K562 (cell line): ENCODE results near the gene PRUNE1. TPM values are rescaled to one million over a fixed set of nuclear protein-coding genes. Genes with fewer than 3 reads are reported as not detected.

Experiments
- BRD9 ChIP-seq: fragments of 450-650 bp; IDR thresholded peaks from 2 replicates; pipeline ENCODE4 v1.6.1; 2018; ENCODE audit warnings: low read depth; ENCODE audit not compliant: partially characterized antibody
- FOXK2 ChIP-seq, 2 experiments: fragments of 450-650 bp; IDR thresholded peaks in 1 of 2; conservative IDR thresholded peaks in 1 of 2; 2 replicates each; pipeline ENCODE4 v1.6.1; 2016; ENCODE audit warnings: low read depth in 2 of 2, mild to moderate bottlenecking in 1 of 2
- GABPB2 ChIP-seq: fragments of 250-450 bp; sonication (Bioruptor Pico); conservative IDR thresholded peaks from 2 replicates; pipeline ENCODE4 v1.5.1; 2021; ENCODE audit warnings: mild to moderate bottlenecking
- GATAD2B ChIP-seq: fragments of 450-650 bp; IDR thresholded peaks from 2 replicates; pipeline ENCODE4 v1.6.1; 2017; ENCODE audit warnings: mild to moderate bottlenecking, borderline replicate concordance
- KHSRP ChIP-seq: fragments of 450-650 bp; IDR thresholded peaks from 2 replicates; pipeline ENCODE4 v1.6.1; 2017
- MCM7 ChIP-seq, 2 experiments: fragments of 450-650 bp; IDR thresholded peaks; 2 replicates each; pipeline ENCODE4 v1.6.1; 2016 to 2018
- MNT ChIP-seq, 2 experiments: fragments of 450-650 bp; conservative IDR thresholded peaks; 2 replicates each; pipeline ENCODE4 v1.6.1; 2017; ENCODE audit warnings: mild to moderate bottlenecking in 2 of 2, moderate library complexity in 2 of 2
- PKNOX1 ChIP-seq: fragments of 450-650 bp; IDR thresholded peaks from 2 replicates; pipeline ENCODE4 v1.6.1; 2016
- RBM15 ChIP-seq: fragments of 200-400 bp; formaldehyde crosslinking; IDR thresholded peaks from 2 replicates; pipeline ENCODE4 v1.6.1; 2018; ENCODE audit warnings: mild to moderate bottlenecking, low read length, moderate library complexity; ENCODE audit not compliant: insufficient read depth
- RBM39 ChIP-seq: fragments of 200-400 bp; formaldehyde crosslinking; optimal IDR thresholded peaks from 2 replicates; pipeline ENCODE3; 2018; ENCODE audit warnings: low read depth, low read length
- REST ChIP-seq, 2 experiments: fragments of 450-650 bp; formaldehyde crosslinking in 1 of 2; IDR thresholded peaks; 2 replicates each; pipeline versions ENCODE4 v1.4.0 to v1.6.1; 2014 to 2020; ENCODE audit warnings: mild to moderate bottlenecking in 2 of 2, borderline replicate concordance in 1 of 2, low read depth in 1 of 2
- SRSF3 ChIP-seq: fragments of 200-400 bp; formaldehyde crosslinking; IDR thresholded peaks from 2 replicates; pipeline ENCODE4 v1.6.1; 2016; ENCODE audit warnings: mild to moderate bottlenecking, low read length, moderate library complexity; ENCODE audit not compliant: insufficient read depth
- TCF7L2 ChIP-seq: fragments of 150-350 bp; IDR thresholded peaks from 2 replicates; pipeline ENCODE4 v1.6.1; 2016; ENCODE audit warnings: low read depth, mild to moderate bottlenecking, low read length, moderate library complexity
- TGIF2 ChIP-seq: sonication (generic); formaldehyde crosslinking; IDR thresholded peaks from 2 replicates; pipeline ENCODE4 v1.8.1; 2022; ENCODE audit warnings: mild to moderate bottlenecking, missing genetic modification reagents, moderate library complexity
- ZBTB1 ChIP-seq: sonication (generic); formaldehyde crosslinking; IDR thresholded peaks from 2 replicates; pipeline ENCODE4 v1.8.1; 2023; ENCODE audit warnings: missing genetic modification reagents, low read depth, mild to moderate bottlenecking, borderline replicate concordance
- ZNF24 ChIP-seq: fragments of 450-650 bp; IDR thresholded peaks from 2 replicates; pipeline ENCODE4 v1.6.1; 2016
- ZNF444 ChIP-seq: fragments of 250-450 bp; sonication (Bioruptor Pico); IDR thresholded peaks from 2 replicates; pipeline ENCODE4 v1.4.0; 2020; ENCODE audit warnings: mild to moderate bottlenecking, moderate library complexity
- ZNF589 ChIP-seq: fragments of 200-800 bp; sonication (Bioruptor generic); IDR thresholded peaks from 2 replicates; pipeline ENCODE4 v1.6.1; 2016; ENCODE audit warnings: low read depth, missing genetic modification characterization, missing compliant biosample characterization
- ZNF766 ChIP-seq: fragments of 200-800 bp; sonication (Bioruptor generic); conservative IDR thresholded peaks from 2 replicates; pipeline ENCODE4 v1.6.1; 2016; ENCODE audit warnings: missing genetic modification characterization, missing compliant biosample characterization
- polyA plus RNA-seq, 8 experiments: library from polyadenylated mRNA; depleted of rRNA in 4 of 8; stranded (reverse) in 5 of 8; unstranded in 3 of 8; fragments of >200 nt; fragmentation: Nextera tagmentation in 2 of 8; fragmentation: Illumina TruSeq in 1 of 8; extraction: Ambion mirVana in 2 of 8; extraction: Trizol in 1 of 8; gene quantifications; 2 replicates each; pipeline versions ENCODE4 v1.2.1 to v1.2.3, GENCODE V29; 2011 to 2014; ENCODE audit warnings: inconsistent platforms in 1 of 8, missing spikeins in 1 of 8
- total RNA-seq, 7 experiments: library from RNA; depleted of rRNA in 6 of 7; stranded (reverse); fragments of >200 nt in 6 of 7; fragmentation: Illumina TruSeq in 2 of 7; extraction: Trizol in 2 of 7; gene quantifications; 2 replicates each; pipeline versions ENCODE4 v1.2.1 to v1.2.3, GENCODE V29; 2011 to 2021; ENCODE audit warnings: low replicate concordance in 1 of 7

PRUNE1 gene
- total and polyA plus RNA-seq, 9 of the 15 experiments (the other 6 are each of a cell fraction or from before 2014, with no cell fraction given) = 16.7 to 48.3 (median 26.2) TPM

GRCh38 chr1:151062741-151063371, 54.6 kb downstream of the PRUNE1 start (continued):
- TF ChIP-seq REST (IDR thresholded peaks at IDR 0.05; ENCODE audit: borderline replicate concordance) (no peak), REST (CRISPR knock-in tag; IDR thresholded peaks at IDR 0.05; ENCODE audit: low read depth) (no peak), RBM15 (no peak), RBM39 (no peak), BRD9 (peak; percentile 16), GATAD2B (no peak), MCM7 (IDR thresholded peaks at IDR 0.05) (no peak), GABPB2 (CRISPR knock-in tag) (no peak), KHSRP (no peak), ZNF589 (CRISPR knock-in tag) (peak; percentile 16; the same call in 1 of the 2 replicates), FOXK2 (conservative IDR thresholded peaks at IDR 0.05 in 1 of 2, IDR thresholded peaks at IDR 0.05 in 1 of 2; ENCODE audit: low read depth in 2 of 2) (no peak), PKNOX1 (peak; percentile 12; the same call in 1 of the 2 replicates), TGIF2 (CRISPR knock-in tag) (no peak), TCF7L2 (no peak), ZNF24 (no peak), ZNF444 (CRISPR knock-in tag) (no peak), ZNF766 (CRISPR knock-in tag) (peak; percentile 96), SRSF3 (no peak), MNT (conservative IDR thresholded peaks at IDR 0.05) (peak in 1 of 2 experiments; percentile 48; a peak in 2 of 4 replicates), ZBTB1 (no peak)
